UCSD-AML1 (cell line): ENCODE data around the gene ZNF10.

Source experiments
- DNase-seq: peaks from one replicate; lab custom pipeline; 2025; ENCODE audit not compliant: unreplicated experiment; lab: John Stamatoyannopoulos, UW

The ZNF10 gene

DNA sequence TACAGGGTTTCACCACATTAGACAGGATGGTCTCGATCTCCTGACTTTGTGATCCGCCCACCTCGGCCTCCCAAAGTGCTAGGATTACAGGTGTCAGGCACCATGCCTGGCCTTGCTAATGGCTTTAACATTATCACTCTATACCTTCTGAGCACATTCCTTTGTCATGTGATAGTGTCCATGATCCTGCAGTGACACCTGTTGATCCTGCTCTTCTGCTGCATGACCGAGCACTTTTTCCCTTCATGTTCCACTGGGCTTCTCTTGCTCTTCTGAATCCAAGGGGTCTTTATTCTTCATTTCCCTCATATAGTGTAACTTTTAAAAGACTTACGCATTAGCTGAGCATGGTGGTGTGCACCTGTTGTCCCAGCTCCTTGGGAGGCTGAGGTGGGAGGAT, 62.4 kb downstream of the ZNF10 start:
- no peak for DNase-seq

DNA sequence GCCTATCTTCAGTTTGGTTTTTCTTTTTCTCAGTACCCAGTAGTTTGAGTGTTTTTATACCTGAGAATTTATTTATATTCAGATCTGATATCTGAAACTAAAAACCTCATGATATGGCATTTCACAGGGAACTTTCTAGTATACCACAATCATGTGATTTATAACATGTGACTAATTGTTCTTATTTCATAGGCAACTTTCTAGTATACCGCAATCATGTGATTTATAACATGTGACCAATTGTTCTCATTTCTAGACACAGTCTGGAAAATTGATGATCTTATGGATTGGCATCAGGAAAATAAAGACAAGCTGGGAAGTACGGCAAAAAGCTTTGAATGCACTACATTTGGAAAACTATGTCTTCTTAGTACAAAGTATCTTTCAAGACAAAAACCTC, 71.5 kb downstream of the ZNF10 start:
- DNase-seq = no peak

DNA sequence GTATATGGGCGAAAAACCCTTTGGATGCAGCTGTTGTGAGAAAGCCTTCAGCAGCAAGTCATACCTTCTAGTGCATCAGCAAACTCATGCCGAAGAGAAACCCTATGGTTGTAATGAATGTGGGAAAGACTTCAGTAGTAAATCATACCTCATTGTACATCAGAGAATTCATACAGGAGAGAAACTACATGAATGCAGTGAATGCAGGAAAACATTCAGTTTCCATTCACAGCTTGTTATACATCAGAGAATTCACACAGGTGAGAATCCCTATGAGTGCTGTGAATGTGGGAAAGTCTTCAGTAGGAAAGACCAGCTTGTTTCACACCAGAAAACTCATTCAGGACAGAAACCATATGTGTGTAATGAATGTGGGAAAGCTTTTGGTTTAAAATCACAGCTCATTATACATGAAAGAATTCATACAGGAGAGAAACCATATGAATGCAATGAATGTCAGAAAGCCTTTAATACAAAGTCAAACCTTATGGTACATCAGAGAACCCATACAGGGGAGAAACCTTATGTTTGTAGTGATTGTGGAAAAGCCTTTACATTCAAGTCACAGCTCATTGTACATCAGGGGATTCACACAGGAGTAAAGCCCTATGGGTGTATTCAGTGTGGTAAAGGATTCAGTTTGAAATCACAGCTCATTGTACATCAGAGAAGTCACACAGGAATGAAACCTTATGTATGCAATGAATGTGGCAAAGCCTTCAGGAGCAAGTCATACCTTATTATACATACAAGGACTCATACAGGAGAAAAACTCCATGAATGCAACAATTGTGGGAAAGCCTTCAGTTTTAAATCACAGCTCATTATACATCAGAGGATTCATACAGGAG, 72.3 kb downstream of the ZNF10 start:
- DNase-seq = no peak

DNA sequence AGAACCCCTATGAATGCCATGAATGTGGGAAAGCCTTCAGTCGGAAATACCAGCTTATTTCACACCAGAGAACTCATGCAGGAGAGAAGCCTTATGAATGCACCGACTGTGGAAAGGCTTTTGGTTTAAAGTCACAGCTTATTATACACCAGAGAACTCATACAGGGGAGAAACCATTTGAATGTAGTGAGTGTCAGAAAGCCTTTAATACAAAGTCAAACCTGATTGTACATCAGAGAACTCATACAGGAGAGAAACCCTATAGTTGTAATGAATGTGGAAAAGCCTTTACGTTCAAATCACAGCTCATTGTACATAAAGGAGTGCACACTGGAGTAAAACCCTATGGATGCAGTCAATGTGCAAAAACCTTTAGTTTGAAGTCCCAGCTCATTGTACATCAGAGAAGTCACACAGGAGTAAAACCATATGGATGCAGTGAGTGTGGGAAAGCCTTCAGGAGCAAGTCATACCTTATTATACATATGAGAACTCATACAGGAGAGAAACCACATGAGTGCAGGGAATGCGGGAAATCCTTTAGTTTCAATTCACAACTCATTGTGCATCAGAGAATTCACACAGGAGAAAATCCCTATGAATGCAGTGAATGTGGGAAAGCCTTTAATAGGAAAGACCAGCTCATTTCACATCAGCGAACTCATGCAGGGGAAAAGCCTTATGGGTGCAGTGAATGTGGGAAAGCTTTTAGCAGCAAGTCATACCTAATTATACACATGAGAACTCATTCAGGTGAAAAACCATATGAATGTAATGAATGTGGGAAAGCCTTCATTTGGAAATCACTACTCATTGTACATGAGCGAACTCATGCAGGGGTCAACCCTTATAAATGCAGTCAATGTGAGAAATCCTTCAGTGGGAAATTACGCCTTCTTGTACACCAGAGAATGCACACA, 73.2 kb downstream of the ZNF10 start:
- DNase-seq = no peak

DNA sequence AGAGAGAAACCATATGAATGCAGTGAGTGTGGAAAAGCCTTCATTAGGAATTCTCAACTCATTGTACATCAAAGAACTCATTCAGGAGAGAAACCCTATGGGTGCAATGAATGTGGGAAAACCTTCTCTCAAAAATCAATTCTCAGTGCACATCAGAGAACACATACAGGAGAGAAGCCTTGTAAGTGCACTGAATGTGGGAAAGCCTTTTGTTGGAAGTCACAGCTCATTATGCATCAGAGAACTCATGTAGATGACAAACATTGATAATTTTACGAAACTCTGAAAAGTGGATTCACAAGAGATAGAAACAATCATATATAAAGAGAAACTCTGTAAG, 73.8 kb downstream of the ZNF10 start:
- DNase-seq = no peak

DNA sequence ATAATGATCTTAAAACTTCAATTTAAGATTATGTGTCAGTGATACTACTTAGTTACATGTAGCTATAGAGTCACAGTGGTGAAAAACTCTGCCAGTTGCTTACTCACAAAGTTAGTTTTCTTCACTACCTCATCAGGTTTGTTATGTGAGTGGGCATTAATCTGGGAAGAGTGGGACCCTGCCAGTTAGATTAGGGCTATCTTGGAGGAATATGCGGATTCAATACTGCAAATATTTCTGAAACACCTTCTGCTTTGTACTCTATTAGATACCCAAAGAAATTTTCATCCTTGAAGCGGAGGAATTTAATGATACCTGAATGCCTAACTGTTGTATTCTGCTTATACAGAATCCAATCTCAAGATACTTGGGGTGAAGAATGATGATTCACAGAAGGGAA, 76.0 kb downstream of the ZNF10 start:
- no peak for DNase-seq
